HL-60 (cell line): ENCODE results near the gene DRD4.

Source experiments
- DNase-seq, 2 experiments: peaks; one replicate each; pipeline ENCODE4 v3.0.0-alpha.2; 2010 to 2020; ENCODE audit warnings: low read depth in 1 of 2, low spot score in 1 of 2
- H3K27ac ChIP-seq: fragments of 250-450 bp; sonication (Bioruptor Pico); replicated peaks from 2 replicates; pipeline ENCODE4 v1.5.1; 2020; ENCODE audit warnings: mild to moderate bottlenecking, moderate library complexity
- H3K27me3 ChIP-seq: fragments of 250-450 bp; sonication (Bioruptor Pico); 2 replicates; pipeline ENCODE4 v1.5.1; 2021; ENCODE audit warnings: mild to moderate bottlenecking, moderate library complexity; ENCODE audit not compliant: insufficient read depth, poor library complexity, severe bottlenecking
- H3K4me3 ChIP-seq: replicated peaks from 2 replicates; pipeline ENCODE4 v1.5.1; 2011; ENCODE audit warnings: mild to moderate bottlenecking, control low read depth, low read length; ENCODE audit not compliant: insufficient read depth
- CTCF ChIP-seq: IDR thresholded peaks from one replicate; pipeline ENCODE4 v1.5.1; 2011; ENCODE audit warnings: low read length, control low read depth, inconsistent platforms; ENCODE audit not compliant: insufficient read depth
- GABPA ChIP-seq: IDR thresholded peaks from 2 replicates; pipeline ENCODE4 v1.6.1; 2012; ENCODE audit warnings: low read depth
- POLR2AphosphoS5 ChIP-seq: IDR thresholded peaks from 2 replicates; pipeline ENCODE4 v1.6.1; 2012; ENCODE audit warnings: low read depth
- SPI1 ChIP-seq: IDR thresholded peaks from 2 replicates; pipeline ENCODE4 v1.6.1; 2012; ENCODE audit warnings: low read depth, mild to moderate bottlenecking, borderline replicate concordance
- TF ChIP-seq, protein P1 (sequence below): IDR thresholded peaks from 2 replicates; pipeline ENCODE4 v1.6.1; 2012; ENCODE audit warnings: low read depth; ENCODE audit not compliant: insufficient replicate concordance

Gene DRD4

GRCh38 chr11:607020-607780 is 29.9 kb upstream of the DRD4 start:
- H3K4me3 ChIP-seq: no peak overlapping the region
- DNase-seq: no peak
- H3K27me3 ChIP-seq: no peaks in the 10 kb centered on the region
- TF ChIP-seq CTCF (no peak), POLR2AphosphoS5 (no peak), SPI1 (no peak), GABPA (no peak)
- TF ChIP-seq, protein P1, sequence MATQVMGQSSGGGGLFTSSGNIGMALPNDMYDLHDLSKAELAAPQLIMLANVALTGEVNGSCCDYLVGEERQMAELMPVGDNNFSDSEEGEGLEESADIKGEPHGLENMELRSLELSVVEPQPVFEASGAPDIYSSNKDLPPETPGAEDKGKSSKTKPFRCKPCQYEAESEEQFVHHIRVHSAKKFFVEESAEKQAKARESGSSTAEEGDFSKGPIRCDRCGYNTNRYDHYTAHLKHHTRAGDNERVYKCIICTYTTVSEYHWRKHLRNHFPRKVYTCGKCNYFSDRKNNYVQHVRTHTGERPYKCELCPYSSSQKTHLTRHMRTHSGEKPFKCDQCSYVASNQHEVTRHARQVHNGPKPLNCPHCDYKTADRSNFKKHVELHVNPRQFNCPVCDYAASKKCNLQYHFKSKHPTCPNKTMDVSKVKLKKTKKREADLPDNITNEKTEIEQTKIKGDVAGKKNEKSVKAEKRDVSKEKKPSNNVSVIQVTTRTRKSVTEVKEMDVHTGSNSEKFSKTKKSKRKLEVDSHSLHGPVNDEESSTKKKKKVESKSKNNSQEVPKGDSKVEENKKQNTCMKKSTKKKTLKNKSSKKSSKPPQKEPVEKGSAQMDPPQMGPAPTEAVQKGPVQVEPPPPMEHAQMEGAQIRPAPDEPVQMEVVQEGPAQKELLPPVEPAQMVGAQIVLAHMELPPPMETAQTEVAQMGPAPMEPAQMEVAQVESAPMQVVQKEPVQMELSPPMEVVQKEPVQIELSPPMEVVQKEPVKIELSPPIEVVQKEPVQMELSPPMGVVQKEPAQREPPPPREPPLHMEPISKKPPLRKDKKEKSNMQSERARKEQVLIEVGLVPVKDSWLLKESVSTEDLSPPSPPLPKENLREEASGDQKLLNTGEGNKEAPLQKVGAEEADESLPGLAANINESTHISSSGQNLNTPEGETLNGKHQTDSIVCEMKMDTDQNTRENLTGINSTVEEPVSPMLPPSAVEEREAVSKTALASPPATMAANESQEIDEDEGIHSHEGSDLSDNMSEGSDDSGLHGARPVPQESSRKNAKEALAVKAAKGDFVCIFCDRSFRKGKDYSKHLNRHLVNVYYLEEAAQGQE: no peak
- no peak overlapping the region for H3K27ac ChIP-seq

- Histone ChIP-seq H3K27ac (no peak overlapping the region), H3K4me3 (no peak overlapping the region), H3K27me3 (no peaks in the 10 kb centered on the region)
- DNase-seq: no peak
- no peak for TF ChIP-seq SPI1
- no peak for TF ChIP-seq GABPA
- TF ChIP-seq, protein P1: no peak
- no peak; the same call in 1 of the 2 replicates for TF ChIP-seq POLR2AphosphoS5
- TF ChIP-seq CTCF: no peak
Observed at GRCh38 chr11:607971-608659, 29.0 kb upstream of the DRD4 start.

DNA sequence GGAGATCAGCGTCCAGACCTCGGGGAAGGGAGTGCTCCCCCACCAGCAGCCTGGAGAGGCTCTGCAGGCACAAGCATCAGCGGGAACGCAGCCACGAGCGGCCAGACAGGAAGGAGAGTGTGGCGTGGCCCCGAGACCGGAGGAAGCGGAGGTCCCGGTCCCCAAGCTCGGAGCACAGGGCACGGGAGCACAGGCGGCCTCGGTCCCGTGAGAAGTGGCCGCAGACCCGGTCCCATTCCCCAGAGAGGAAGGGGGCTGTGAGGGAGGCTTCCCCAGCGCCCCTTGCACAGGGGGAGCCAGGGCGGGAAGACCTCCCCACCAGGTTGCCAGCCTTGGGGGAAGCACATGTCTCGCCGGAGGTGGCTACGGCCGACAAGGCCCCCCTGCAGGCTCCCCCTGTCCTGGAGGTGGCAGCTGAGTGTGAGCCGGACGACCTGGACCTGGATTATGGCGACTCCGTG is 28.2 kb upstream of the DRD4 start:
- Histone ChIP-seq H3K27ac (no peak overlapping the region), H3K4me3 (no peak overlapping the region), H3K27me3 (no peaks in the 10 kb centered on the region)
- DNase-seq: no peak
- TF ChIP-seq SPI1: no peak
- TF ChIP-seq, protein P1: no peak
- no peak for TF ChIP-seq GABPA
- no peak for TF ChIP-seq POLR2AphosphoS5
- TF ChIP-seq CTCF: no peak
